ENCODE measurements around the gene ARHGAP21. TPM values are rescaled to one million over a fixed set of nuclear protein-coding genes. Genes with fewer than 3 reads are reported as not detected.

The ARHGAP21 gene
- total RNA-seq, 1 experiment from 2014 or later: 59.4 TPM

GRCh38 chr10:24623383-24623782, 100.3 kb downstream of the ARHGAP21 start:
- H3K27ac Mint-ChIP-seq: no peak overlapping the region
- WGBS (ENCODE audit: extremely low coverage, insufficient read length, low lambda C conversion rate): no CpG with 5 or more reads among the region's 2 CpGs

More at GRCh38 chr10:24623383-24623782, 100.3 kb downstream of the ARHGAP21 start:
- Histone ChIP-seq H3K4ac (ENCODE audit: low read depth, low read length) (no peak overlapping the region), H2BK5ac (ENCODE audit: insufficient read length, low read length) (no peak overlapping the region), H3K27ac (ENCODE audit: insufficient read length, low read depth, low read length) (no peak overlapping the region), H3K79me2 (ENCODE audit: insufficient read depth, low read length) (no peaks in the 10 kb centered on the region), H4K20me1 (ENCODE audit: control insufficient read depth, insufficient read depth, insufficient read length) (no peaks in the 10 kb centered on the region), H2AK5ac (ENCODE audit: insufficient read length, low read length) (no peak overlapping the region), H3K18ac (ENCODE audit: insufficient read length, low read depth, low read length) (no peak overlapping the region), H2AFZ (ENCODE audit: low read length) (no peak overlapping the region), H3K14ac (ENCODE audit: insufficient read depth, low read length) (no peak overlapping the region), H3T11ph (ENCODE audit: low read length) (no peak overlapping the region), H4K91ac (ENCODE audit: insufficient read length, low read depth, low read length) (no peak overlapping the region), H3K79me1 (ENCODE audit: insufficient read depth, low read depth, low read length, poor library complexity, severe bottlenecking) (no peaks in the 10 kb centered on the region), H2BK20ac (ENCODE audit: low read depth, low read length, poor library complexity, severe bottlenecking) (no peak overlapping the region), H2BK12ac (ENCODE audit: insufficient read length, low read depth, low read length) (no peak overlapping the region), H3K23ac (ENCODE audit: insufficient read length, low read depth, low read length) (no peak overlapping the region), H2BK120ac (ENCODE audit: low read depth, low read length, poor library complexity, severe bottlenecking) (no peak overlapping the region), H3K9me3 (ENCODE audit: control insufficient read depth, low read depth, low read length) (no peaks in the 10 kb centered on the region), H2BK15ac (ENCODE audit: low read depth, low read length) (no peak overlapping the region), H3K23me2 (ENCODE audit: insufficient read length, low read depth, low read length, poor library complexity, severe bottlenecking) (no peaks in the 10 kb centered on the region), H4K8ac (replicated peaks; ENCODE audit: insufficient read length, low read depth, low read length) (no peak overlapping the region), H3K4me1 (ENCODE audit: insufficient read depth, low read length) (no peaks in the 10 kb centered on the region), H4K5ac (ENCODE audit: insufficient read length, low read depth, low read length) (no peak overlapping the region), H3K56ac (ENCODE audit: insufficient read length, low read depth, low read length) (no peak overlapping the region), H3K27me3 (ENCODE audit: insufficient read depth, low read length) (no peaks in the 10 kb centered on the region), H3K4me2 (ENCODE audit: insufficient read depth, insufficient read length, low read length) (no peak overlapping the region), H3K9ac (ENCODE audit: extremely low read depth, insufficient read length, low read length) (no peak overlapping the region)
- no peak for TF ChIP-seq CTCF (conservative IDR thresholded peaks at IDR 0.05)
- Mint-ChIP-seq H3K9me3 (no peaks in the 10 kb centered on the region), H3K36me3 (ENCODE audit: insufficient read depth in 1 of 3, low read depth in 3 of 3) (peaks cover 0 to 6% (median 0%) of the 10 kb centered on the region in 3 experiments; a peak in 5 of 7 replicates), H3K4me1 (no peaks in the 10 kb centered on the region), H3K4me3 (no peak overlapping the region), H3K27me3 (ENCODE audit: low read depth) (no peaks in the 10 kb centered on the region)
- DNase-seq: no peak

Data from H9 (cell line).